EH (cell line): ENCODE measurements around the gene CHAF1A.

ENCODE experiments used
- DNase-seq: peaks from one replicate; pipeline ENCODE4 v3.0.0-alpha.2; 2015; ENCODE audit warnings: low read depth

Gene CHAF1A

GRCh38 chr19:4442819-4443146, 40.3 kb downstream of the CHAF1A start:
- no peak for DNase-seq

GRCh38 chr19:4443188-4443587, 40.7 kb downstream of the CHAF1A start:
- DNase-seq = no peak

GRCh38 chr19:4443966-4444764, 41.7 kb downstream of the CHAF1A start:
- DNase-seq = no peak

- no peak for DNase-seq
Measured at GRCh38 chr19:4444765-4445741, 42.6 kb downstream of the CHAF1A start.

- no peak for DNase-seq
Measured at GRCh38 chr19:4445963-4446703, 43.7 kb downstream of the CHAF1A start.

GRCh38 chr19:4446704-4447200, 44.3 kb downstream of the CHAF1A start:
- DNase-seq = no peak

GRCh38 chr19:4447327-4448146, 45.1 kb downstream of the CHAF1A start:
- DNase-seq = no peak

GRCh38 chr19:4448147-4448985, 45.9 kb downstream of the CHAF1A start:
- no peak for DNase-seq

- DNase-seq = no peak
Measured at GRCh38 chr19:4449022-4449638, 46.7 kb downstream of the CHAF1A start.

- no peak for DNase-seq
Measured at GRCh38 chr19:4449639-4450028, 47.2 kb downstream of the CHAF1A start.

GRCh38 chr19:4452230-4452990, 50.0 kb downstream of the CHAF1A start:
- no peak for DNase-seq

GRCh38 chr19:4453232-4454179, 51.1 kb downstream of the CHAF1A start:
- no peak for DNase-seq

- DNase-seq = peak; percentile 82
Measured at GRCh38 chr19:4454747-4455718, 52.6 kb downstream of the CHAF1A start.

- peak; percentile 76 for DNase-seq
Measured at GRCh38 chr19:4455719-4456475, 53.5 kb downstream of the CHAF1A start.

- DNase-seq = peak; percentile 86
Measured at GRCh38 chr19:4456476-4456842, 54.0 kb downstream of the CHAF1A start.
